Transverse colon (tissue), 4 donors: ENCODE data around the gene SYS1.

Experiments used
- CTCF ChIP-seq, 5 experiments: fragments of 200-600 bp in 3 of 5; fragments of 450-650 bp in 2 of 5; sonication (generic) in 3 of 5; IDR thresholded peaks; 1 replicate in 2 of 5; 2 replicates in 3 of 5; pipeline ENCODE4 v1.5.1; 2016 to 2017; ENCODE audit warnings: antibody characterized with exemption in 5 of 5, inconsistent platforms in 3 of 5, mild to moderate bottlenecking in 2 of 5, moderate library complexity in 1 of 5
- EP300 ChIP-seq: sonication (generic); formaldehyde crosslinking; IDR thresholded peaks from one replicate; pipeline ENCODE4 v1.6.1; 2017; ENCODE audit warnings: antibody characterized with exemption, low read depth
- POLR2A ChIP-seq: fragments of 450-650 bp; IDR thresholded peaks from one replicate; pipeline ENCODE4 v1.6.1; 2016; ENCODE audit warnings: antibody characterized with exemption, mild to moderate bottlenecking, moderate library complexity
- POLR2AphosphoS5 ChIP-seq, 3 donors: sonication (generic); formaldehyde crosslinking; IDR thresholded peaks; one replicate each; pipeline ENCODE4 v1.6.1; 2016; ENCODE audit warnings: antibody characterized with exemption in 3 of 3

- TF ChIP-seq POLR2A (no peak), POLR2AphosphoS5 (IDR thresholded peaks at IDR 0.05) (peak in 1 of 3 donors; percentile 45), EP300 (no peak), CTCF (IDR thresholded peaks at IDR 0.05) (no peak)
Observed at GRCh38 chr20:45368221-45368980, 5.4 kb downstream of the SYS1 start.
